ENCODE data around the gene ZCCHC24. TPM values are rescaled to one million over a fixed set of nuclear protein-coding genes. Genes with fewer than 3 reads are reported as not detected.

ZCCHC24 gene
- polyA plus RNA-seq (ENCODE audit: insufficient read length in 4 of 4), result 10 to 100 TPM; 21.4 to 77.0 (median 25.6) TPM

DNA sequence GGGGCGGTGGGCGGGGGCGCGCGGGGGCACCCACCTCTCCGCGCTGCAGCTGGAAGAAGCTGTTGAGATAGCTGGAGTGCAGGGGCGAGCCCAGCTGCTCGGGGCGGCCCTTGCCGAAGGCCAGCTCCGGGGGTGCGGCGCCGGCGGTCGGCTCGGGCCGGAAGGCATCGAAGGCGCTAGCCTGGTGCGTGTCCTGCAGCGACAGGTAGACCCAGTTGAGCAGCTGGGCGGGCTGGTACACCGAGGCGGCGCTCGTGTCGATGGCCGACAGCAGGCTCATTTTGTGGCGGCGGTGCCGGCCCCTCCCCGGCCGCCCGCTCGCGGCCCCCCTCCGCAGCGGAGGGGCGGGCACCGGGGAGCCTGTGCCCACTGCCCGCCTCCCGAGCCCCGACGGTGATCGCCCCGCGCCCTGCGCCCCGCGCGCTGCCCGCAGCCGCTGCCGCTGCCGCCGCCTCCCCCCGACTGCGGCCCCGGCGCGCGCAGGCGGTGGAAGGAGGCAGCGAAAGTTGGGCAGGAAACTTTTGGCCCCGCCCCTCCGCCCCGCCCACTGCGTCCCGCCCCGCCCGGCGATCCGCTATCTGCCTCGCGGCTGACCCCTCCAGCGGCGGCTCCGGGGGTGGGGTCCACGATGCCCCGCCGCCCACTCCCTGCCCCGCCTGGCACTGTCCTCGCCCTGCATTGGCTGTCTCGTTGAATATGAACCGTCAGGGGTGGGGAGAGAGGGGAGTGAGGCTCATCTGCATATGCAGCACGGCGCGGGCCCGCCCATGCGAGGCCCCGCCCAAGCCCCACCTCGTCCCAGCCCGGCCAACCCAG lies at the start of gene ZCCHC24:
ZCCHC24 (minus strand) TSS at position 464 of the 816 bp plus-strand sequence; CDS start at position 280, 184 bp downstream.
- DNase-seq (ENCODE audit: low read depth in 4 of 4, low spot score in 3 of 4), result peak; percentile 89 to 95 (median 92)

GRCh38 chr10:79493806-79494205 lies 48.4 kb upstream of the ZCCHC24 start:
- no peak for DNase-seq (ENCODE audit: low read depth in 4 of 4, low spot score in 3 of 4)

GRCh38 chr10:79492839-79493238 lies 47.4 kb upstream of the ZCCHC24 start:
- DNase-seq (ENCODE audit: low read depth in 4 of 4, low spot score in 3 of 4), result no peak

- no peak for DNase-seq (ENCODE audit: low read depth in 4 of 4, low spot score in 3 of 4)
Observed at GRCh38 chr10:79492256-79492655, 46.8 kb upstream of the ZCCHC24 start.

DNA sequence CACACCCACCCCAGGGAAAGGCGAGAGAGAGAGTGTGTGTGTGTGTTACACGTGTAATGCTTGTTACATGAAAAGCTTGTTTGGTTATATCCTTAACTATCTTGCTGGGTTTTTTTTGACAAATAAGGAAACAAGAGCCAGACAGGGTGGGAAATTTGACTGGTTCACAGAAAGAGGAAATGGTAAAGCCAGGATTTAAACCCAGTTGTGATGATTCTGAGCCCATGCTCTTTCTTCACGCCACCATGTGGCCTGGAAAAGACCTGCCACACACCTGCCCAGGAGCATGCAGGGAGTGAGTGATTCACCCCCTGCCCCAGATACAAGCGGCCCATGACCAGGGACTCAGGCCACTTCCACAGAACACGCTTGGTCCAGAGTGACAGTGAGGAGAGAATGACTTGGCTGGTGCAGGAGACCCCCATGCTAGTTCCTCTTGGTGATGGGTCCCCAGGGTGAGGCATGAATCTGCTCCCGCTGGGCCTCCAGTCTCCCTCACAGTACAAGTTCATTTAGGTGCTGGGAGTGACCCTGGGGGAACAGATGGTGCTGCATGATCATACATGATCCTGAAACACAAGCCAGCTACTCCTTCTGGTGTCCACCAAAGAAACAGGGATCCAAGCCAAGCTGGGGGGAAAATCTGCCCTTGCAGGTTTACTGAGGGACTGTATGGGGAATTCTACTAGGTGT lies 45.9 kb upstream of the ZCCHC24 start:
- no peak for DNase-seq (ENCODE audit: low read depth in 4 of 4, low spot score in 3 of 4)

DNA sequence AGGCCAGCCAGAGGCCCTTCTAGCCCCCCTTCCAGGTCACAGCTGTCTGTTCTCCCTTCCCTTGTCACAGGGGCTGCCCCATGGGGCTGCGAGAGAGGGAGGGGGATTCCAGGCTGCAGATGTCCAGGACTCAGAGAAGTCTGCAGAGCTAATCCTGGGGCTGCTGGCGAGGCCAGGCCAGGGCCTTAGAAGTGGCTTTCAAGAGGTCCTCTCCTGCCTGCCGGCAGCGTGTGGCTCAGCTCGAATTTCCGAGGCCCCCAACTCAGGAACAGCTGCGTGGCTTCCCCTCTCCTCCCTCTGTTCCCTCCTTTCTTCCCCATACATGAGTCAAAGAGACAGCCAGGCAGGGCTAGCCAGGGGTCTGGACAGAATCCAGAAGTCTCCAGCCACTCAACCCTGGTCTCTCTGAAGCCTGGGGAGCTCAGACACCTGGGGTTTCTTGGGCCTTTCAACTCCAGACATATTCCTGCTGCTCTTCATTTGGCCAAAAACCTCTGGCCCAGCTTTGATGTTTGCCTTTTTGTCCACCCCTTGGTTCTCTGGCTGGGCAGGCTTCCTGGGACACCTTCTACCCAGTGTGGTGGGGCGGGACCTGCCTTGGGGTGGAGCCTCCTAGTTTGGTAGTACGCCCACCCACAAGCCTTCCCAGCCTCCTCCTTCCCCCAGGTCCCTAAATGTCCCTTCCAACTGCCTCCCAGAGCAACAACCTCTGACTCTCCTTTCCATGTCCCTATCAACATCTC lies 45.1 kb upstream of the ZCCHC24 start:
- peak in 2 of 4 donors; percentile 61 to 66 for DNase-seq (ENCODE audit: low read depth in 4 of 4, low spot score in 3 of 4)

DNA sequence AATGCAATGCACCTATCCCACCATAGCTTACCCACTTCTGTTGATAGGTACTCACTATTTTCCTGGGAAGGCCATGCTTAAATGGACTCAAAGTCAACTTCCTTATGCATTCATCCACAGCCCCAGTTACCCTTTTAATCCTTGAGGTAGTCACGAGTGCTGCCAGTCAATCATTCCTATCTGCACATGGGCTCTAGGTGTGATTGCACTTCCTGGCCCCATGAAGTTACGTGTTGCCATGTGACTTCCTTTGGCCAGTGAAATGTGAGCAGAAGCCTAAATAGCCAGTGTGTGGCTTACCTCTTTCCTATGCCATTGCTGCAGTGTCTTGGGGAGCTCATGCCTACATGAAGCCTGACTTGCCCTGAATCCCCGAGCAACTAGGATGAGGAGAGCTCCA lies 43.4 kb upstream of the ZCCHC24 start:
- no peak for DNase-seq (ENCODE audit: low read depth in 4 of 4, low spot score in 3 of 4)

DNA sequence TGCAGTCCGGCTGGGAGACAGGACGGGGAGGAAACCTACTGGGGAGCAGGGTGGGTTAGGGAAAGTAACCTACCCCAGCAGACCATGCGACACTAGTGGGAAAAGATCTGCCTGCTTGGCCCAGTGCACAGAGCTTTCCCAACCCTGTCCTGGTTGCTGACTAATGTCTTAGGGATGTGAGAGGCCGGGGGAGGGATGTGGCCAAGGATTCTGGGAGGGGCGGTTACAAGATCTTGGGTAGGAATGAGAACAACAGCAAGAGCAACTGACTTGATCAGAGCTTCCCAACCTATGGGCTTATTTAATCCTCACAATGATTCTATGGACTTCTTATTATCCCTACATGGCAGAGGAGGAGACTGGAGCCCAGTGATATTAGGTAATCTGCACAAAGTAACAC lies 42.9 kb upstream of the ZCCHC24 start:
- DNase-seq (ENCODE audit: low read depth in 4 of 4, low spot score in 3 of 4), result no peak

- no peak for DNase-seq (ENCODE audit: low read depth in 4 of 4, low spot score in 3 of 4)
Observed at GRCh38 chr10:79487296-79488194, 42.1 kb upstream of the ZCCHC24 start.

DNA sequence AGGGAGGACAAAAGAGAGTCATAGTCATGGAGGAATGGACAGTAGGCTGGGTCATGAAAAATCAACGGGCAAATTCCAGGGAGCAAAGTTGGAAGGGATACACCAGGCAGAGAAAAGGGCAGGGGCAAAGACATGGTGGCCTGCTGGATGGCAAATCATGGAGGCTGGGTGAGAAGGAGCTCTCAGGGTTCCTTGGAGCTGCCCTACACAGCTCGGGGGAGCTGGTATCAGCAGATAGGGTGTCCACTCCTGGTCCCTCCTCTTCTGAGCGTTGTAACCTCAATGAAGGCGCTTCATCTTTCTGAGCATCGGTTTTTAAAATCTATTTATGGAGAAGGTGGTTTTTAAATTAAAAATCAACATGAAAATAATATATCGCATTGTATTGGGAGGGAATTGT lies 39.1 kb upstream of the ZCCHC24 start:
- no peak for DNase-seq (ENCODE audit: low read depth in 4 of 4, low spot score in 3 of 4)

GRCh38 chr10:79483948-79484347 lies 38.5 kb upstream of the ZCCHC24 start:
- DNase-seq (ENCODE audit: low read depth in 4 of 4, low spot score in 3 of 4), result no peak

- DNase-seq (ENCODE audit: low read depth in 4 of 4, low spot score in 3 of 4), result no peak
Observed at GRCh38 chr10:79483299-79483698, 37.9 kb upstream of the ZCCHC24 start.

- no peak for DNase-seq (ENCODE audit: low read depth in 4 of 4, low spot score in 3 of 4)
Observed at GRCh38 chr10:79482741-79483140, 37.3 kb upstream of the ZCCHC24 start.

GRCh38 chr10:79482304-79482703 lies 36.9 kb upstream of the ZCCHC24 start:
- no peak for DNase-seq (ENCODE audit: low read depth in 4 of 4, low spot score in 3 of 4)

GRCh38 chr10:79479283-79479909 lies 34.0 kb upstream of the ZCCHC24 start:
- DNase-seq (ENCODE audit: low read depth in 4 of 4, low spot score in 3 of 4), result no peak

DNA sequence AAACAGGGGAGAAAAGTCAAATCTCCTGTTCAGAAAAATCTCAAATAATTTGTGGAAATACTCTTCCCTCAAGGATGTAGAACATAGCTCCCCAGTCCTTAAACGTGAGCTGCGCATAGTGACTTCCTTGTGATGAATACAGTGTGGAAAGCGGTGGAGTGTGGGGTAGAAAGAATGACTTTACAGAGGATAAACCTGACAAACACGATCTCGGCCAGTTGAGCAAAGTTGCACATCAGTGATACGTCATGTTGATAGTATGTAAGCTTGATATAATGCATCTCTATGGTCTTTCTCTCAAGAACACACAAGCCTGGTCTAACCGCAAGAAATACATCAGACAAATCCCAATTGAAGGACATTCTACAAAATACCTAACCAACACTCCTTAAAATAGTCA lies 32.0 kb upstream of the ZCCHC24 start:
- DNase-seq (ENCODE audit: low read depth in 4 of 4, low spot score in 3 of 4), result no peak

- no peak for DNase-seq (ENCODE audit: low read depth in 4 of 4, low spot score in 3 of 4)
Observed at GRCh38 chr10:79476645-79477044, 31.2 kb upstream of the ZCCHC24 start.

- DNase-seq (ENCODE audit: low read depth in 4 of 4, low spot score in 3 of 4), result no peak
Observed at GRCh38 chr10:79475877-79476276, 30.5 kb upstream of the ZCCHC24 start.

- DNase-seq (ENCODE audit: low read depth in 4 of 4, low spot score in 3 of 4), result no peak
Observed at GRCh38 chr10:79475119-79475653, 29.8 kb upstream of the ZCCHC24 start.
